ENCODE results near the gene HCN4.

DNA sequence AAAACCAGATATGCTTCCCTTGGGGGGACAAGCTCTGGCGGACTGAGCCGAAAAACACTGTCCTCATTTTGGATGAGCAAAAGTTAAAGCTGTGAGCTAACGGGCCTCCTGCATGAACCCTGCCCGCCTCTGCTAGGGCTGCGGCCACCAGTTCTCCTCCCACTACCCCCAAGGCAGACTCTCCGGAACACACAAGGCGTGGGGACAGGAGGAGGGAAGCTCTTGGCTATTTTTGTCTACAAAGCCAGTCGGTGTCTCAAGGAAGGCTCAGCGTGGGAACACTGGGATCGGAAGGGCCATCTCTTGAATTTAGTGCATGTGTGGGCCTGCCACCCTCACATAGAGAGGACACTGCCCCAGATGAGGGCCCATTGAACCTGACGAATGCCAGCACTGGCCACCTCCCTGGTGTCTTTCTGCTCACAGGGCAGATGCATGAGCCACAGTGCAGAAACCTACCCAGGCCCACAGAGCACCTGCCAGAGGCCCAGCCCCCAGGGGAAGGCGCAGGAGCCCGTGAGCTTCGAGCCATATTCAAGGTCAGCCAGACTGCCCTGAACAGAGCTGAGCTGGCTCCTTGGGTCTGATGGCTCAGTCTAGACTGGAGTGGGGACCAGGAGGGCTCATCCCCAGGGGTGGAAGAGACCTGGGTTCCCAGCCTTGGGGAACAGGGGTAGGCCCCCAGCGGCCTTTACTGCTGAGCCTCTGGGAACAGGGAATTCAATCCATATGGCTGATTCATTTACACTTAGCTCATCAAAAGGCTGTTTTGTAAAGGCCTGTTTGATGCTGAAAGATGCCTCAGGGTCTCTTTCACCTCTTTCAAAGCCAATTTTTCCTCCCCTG lies 38.3 kb downstream of the HCN4 start:
- TF ChIP-seq, protein P1, sequence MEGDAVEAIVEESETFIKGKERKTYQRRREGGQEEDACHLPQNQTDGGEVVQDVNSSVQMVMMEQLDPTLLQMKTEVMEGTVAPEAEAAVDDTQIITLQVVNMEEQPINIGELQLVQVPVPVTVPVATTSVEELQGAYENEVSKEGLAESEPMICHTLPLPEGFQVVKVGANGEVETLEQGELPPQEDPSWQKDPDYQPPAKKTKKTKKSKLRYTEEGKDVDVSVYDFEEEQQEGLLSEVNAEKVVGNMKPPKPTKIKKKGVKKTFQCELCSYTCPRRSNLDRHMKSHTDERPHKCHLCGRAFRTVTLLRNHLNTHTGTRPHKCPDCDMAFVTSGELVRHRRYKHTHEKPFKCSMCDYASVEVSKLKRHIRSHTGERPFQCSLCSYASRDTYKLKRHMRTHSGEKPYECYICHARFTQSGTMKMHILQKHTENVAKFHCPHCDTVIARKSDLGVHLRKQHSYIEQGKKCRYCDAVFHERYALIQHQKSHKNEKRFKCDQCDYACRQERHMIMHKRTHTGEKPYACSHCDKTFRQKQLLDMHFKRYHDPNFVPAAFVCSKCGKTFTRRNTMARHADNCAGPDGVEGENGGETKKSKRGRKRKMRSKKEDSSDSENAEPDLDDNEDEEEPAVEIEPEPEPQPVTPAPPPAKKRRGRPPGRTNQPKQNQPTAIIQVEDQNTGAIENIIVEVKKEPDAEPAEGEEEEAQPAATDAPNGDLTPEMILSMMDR (IDR thresholded peaks at IDR 0.05), result no peak
- no peak for TF ChIP-seq POLR2A (IDR thresholded peaks at IDR 0.05)

Measured in thyroid gland (tissue), 4 donors.